Stimulated activated CD4-positive, alpha-beta T cell treated with anti-CD3 and anti-CD28 coated beads, Interleukin-1b, Interleukin-23, amount 100 ng/mL, for 1 hour (primary cell): Measurements from ENCODE around the gene DCDC1.

Source experiments
- DNase-seq, 2 donors: peaks; one replicate each; pipeline ENCODE4 v3.0.0-alpha.2; 2020; ENCODE audit warnings: low read depth in 2 of 2

DCDC1 gene

GRCh38 chr11:31231601-31232000 is 137.9 kb downstream of the DCDC1 start:
- DNase-seq = no peak

GRCh38 chr11:31218847-31219246 is 150.7 kb downstream of the DCDC1 start:
- no peak for DNase-seq

- no peak for DNase-seq
Observed at GRCh38 chr11:31214372-31214771, 155.2 kb downstream of the DCDC1 start.

- DNase-seq = no peak
Observed at GRCh38 chr11:31199378-31199777, 170.2 kb downstream of the DCDC1 start.

GRCh38 chr11:31173926-31174680 is 195.4 kb downstream of the DCDC1 start:
- DNase-seq = no peak

- no peak for DNase-seq
Observed at GRCh38 chr11:31160504-31161422, 208.8 kb downstream of the DCDC1 start.

GRCh38 chr11:31150841-31151240 is 218.7 kb downstream of the DCDC1 start:
- no peak for DNase-seq

GRCh38 chr11:31150011-31150410 is 219.5 kb downstream of the DCDC1 start:
- DNase-seq = no peak

GRCh38 chr11:31141789-31142188 is 227.8 kb downstream of the DCDC1 start:
- no peak for DNase-seq

- no peak for DNase-seq
Observed at GRCh38 chr11:31139479-31139878, 230.1 kb downstream of the DCDC1 start.

GRCh38 chr11:31132531-31133421 is 236.8 kb downstream of the DCDC1 start:
- no peak for DNase-seq

- no peak for DNase-seq
Observed at GRCh38 chr11:31131760-31132159, 237.8 kb downstream of the DCDC1 start.

- no peak for DNase-seq
Observed at GRCh38 chr11:31127290-31127689, 242.2 kb downstream of the DCDC1 start.

- no peak for DNase-seq
Observed at GRCh38 chr11:31120428-31120827, 249.1 kb downstream of the DCDC1 start.

GRCh38 chr11:31118566-31118965 is 251.0 kb downstream of the DCDC1 start:
- no peak for DNase-seq

GRCh38 chr11:31117038-31117437 is 252.5 kb downstream of the DCDC1 start:
- DNase-seq = no peak

- DNase-seq = no peak
Observed at GRCh38 chr11:31114442-31114841, 255.1 kb downstream of the DCDC1 start.

GRCh38 chr11:31110830-31111229 is 258.7 kb downstream of the DCDC1 start:
- DNase-seq = no peak

GRCh38 chr11:31109446-31109845 is 260.1 kb downstream of the DCDC1 start:
- DNase-seq = no peak

GRCh38 chr11:31107649-31108048 is 261.9 kb downstream of the DCDC1 start:
- no peak for DNase-seq

- peak in 1 of 2 donors; percentile 2 for DNase-seq
Observed at GRCh38 chr11:31106968-31107576, 262.5 kb downstream of the DCDC1 start.
